SU-DHL-6 (cell line): Measurements from ENCODE around the gene TMEM175.

Experiments used
- H2AFZ ChIP-seq: fragments of 200-600 bp; sonication (generic); 2 replicates; pipeline ENCODE4 v1.6.1; 2014; ENCODE audit warnings: low read depth, mild to moderate bottlenecking, moderate library complexity, mixed read lengths, antibody characterized with exemption, low read length; ENCODE audit not compliant: severe bottlenecking
- H3F3A ChIP-seq: fragments of 200-600 bp; shearing (Covaris generic); 2 replicates; pipeline ENCODE4 v1.6.0; 2016; ENCODE audit warnings: antibody characterized with exemption, mild to moderate bottlenecking; ENCODE audit not compliant: insufficient read depth
- H3K27ac ChIP-seq: fragments of 200-600 bp; sonication (generic); 2 replicates; pipeline ENCODE4 v1.5.1; 2016; ENCODE audit warnings: low read depth, mild to moderate bottlenecking, low read length, moderate library complexity, mixed read lengths
- H3K27me3 ChIP-seq: fragments of 200-600 bp; sonication (generic), shearing (Covaris generic); 2 replicates; pipeline ENCODE4 v1.6.0; 2014; ENCODE audit warnings: mild to moderate bottlenecking, low read length
- H3K36me3 ChIP-seq: fragments of 200-600 bp; sonication (generic); 2 replicates; pipeline ENCODE4 v1.6.1; 2014; ENCODE audit warnings: mild to moderate bottlenecking, low read length, mixed read lengths
- H3K4me2 ChIP-seq: fragments of 300-600, 200-600 bp; shearing (Covaris generic), sonication (generic); 2 replicates; pipeline ENCODE4 v1.6.0; 2014; ENCODE audit warnings: low read length, low read depth, mild to moderate bottlenecking; ENCODE audit not compliant: poor library complexity, severe bottlenecking
- H3K4me3 ChIP-seq: fragments of 200-600 bp; sonication (generic); 2 replicates; pipeline ENCODE4 v1.5.1; 2014; ENCODE audit warnings: antibody characterized with exemption, low read length, mild to moderate bottlenecking, mixed read lengths; ENCODE audit not compliant: insufficient read depth, poor library complexity, severe bottlenecking
- H3K79me2 ChIP-seq: fragments of 200-600 bp; sonication (generic); 2 replicates; pipeline ENCODE4 v1.6.1; 2014; ENCODE audit warnings: mild to moderate bottlenecking, low read length, moderate library complexity; ENCODE audit not compliant: insufficient read depth
- H3K9ac ChIP-seq: fragments of 200-600 bp; sonication (generic); 2 replicates; pipeline ENCODE4 v1.7.0; 2014; ENCODE audit warnings: mild to moderate bottlenecking, low read length
- H3K9me2 ChIP-seq: fragments of 200-600 bp; sonication (generic); replicated peaks from 2 replicates; pipeline ENCODE4 v1.6.1; 2014; ENCODE audit warnings: low read length; ENCODE audit not compliant: insufficient read depth
- H3K9me3 ChIP-seq: fragments of 200-600 bp; sonication (generic); 2 replicates; pipeline ENCODE4 v1.6.1; 2014; ENCODE audit warnings: low read length, mixed read lengths; ENCODE audit not compliant: insufficient read depth
- H4K20me1 ChIP-seq: fragments of 200-600 bp; sonication (generic); 2 replicates; pipeline ENCODE4 v1.6.1; 2014; ENCODE audit warnings: low read depth, mild to moderate bottlenecking, antibody characterized with exemption, low read length, moderate library complexity, mixed read lengths
- CTCF ChIP-seq: fragments of 200-600 bp; sonication (generic); IDR thresholded peaks from one replicate; pipeline ENCODE4 v1.5.1; 2017; ENCODE audit warnings: antibody characterized with exemption, mild to moderate bottlenecking, low read length, moderate library complexity; ENCODE audit not compliant: insufficient read depth, poor library complexity, severe bottlenecking
- EZH2phosphoT487 ChIP-seq: fragments of 200-600 bp; sonication (generic), shearing (Covaris generic); conservative IDR thresholded peaks from 2 replicates; pipeline ENCODE4 v1.6.1; 2018; ENCODE audit warnings: mild to moderate bottlenecking, antibody characterized with exemption, low read length, moderate library complexity, mixed read lengths

The TMEM175 gene

GRCh38 chr4:912548-913279 lies 19.5 kb upstream of the TMEM175 start:
- H3K9me3 ChIP-seq = no peaks in the 10 kb centered on the region
- H3K4me2 ChIP-seq = no peak overlapping the region
- no peak overlapping the region for H3K27ac ChIP-seq
- H3K4me3 ChIP-seq = no peak overlapping the region
- H3K27me3 ChIP-seq = no peaks in the 10 kb centered on the region
- H2AFZ ChIP-seq = no peak overlapping the region
- H4K20me1 ChIP-seq = peaks cover 7% of the 10 kb centered on the region; the same call in 1 of the 2 replicates
- TF ChIP-seq CTCF (no peak), EZH2phosphoT487 (no peak)
- H3K9ac ChIP-seq = no peak overlapping the region
- H3K36me3 ChIP-seq = no peaks in the 10 kb centered on the region
- no peaks in the 10 kb centered on the region for H3F3A ChIP-seq
- H3K79me2 ChIP-seq = peaks cover 41% of the 10 kb centered on the region
- no peaks in the 10 kb centered on the region for H3K9me2 ChIP-seq

- no peaks in the 10 kb centered on the region for H3K9me2 ChIP-seq
- H3K9ac ChIP-seq = no peak overlapping the region
- no peak overlapping the region for H2AFZ ChIP-seq
- no peak overlapping the region for H3K4me3 ChIP-seq
- peaks cover 46% of the 10 kb centered on the region for H3K79me2 ChIP-seq
- H3K27ac ChIP-seq = no peak overlapping the region
- peaks cover 7% of the 10 kb centered on the region; the same call in 1 of the 2 replicates for H4K20me1 ChIP-seq
- no peaks in the 10 kb centered on the region for H3K27me3 ChIP-seq
- H3K4me2 ChIP-seq = no peak overlapping the region
- no peaks in the 10 kb centered on the region for H3K36me3 ChIP-seq
- no peaks in the 10 kb centered on the region; the same call in 1 of the 2 replicates for H3K9me3 ChIP-seq
- no peaks in the 10 kb centered on the region for H3F3A ChIP-seq
- TF ChIP-seq CTCF = no peak
- TF ChIP-seq EZH2phosphoT487 = no peak
Measured at GRCh38 chr4:913280-913618, 19.0 kb upstream of the TMEM175 start.

- H3K9me3 ChIP-seq = no peaks in the 10 kb centered on the region; the same call in 1 of the 2 replicates
- H3K27me3 ChIP-seq = no peaks in the 10 kb centered on the region
- no peak overlapping the region for H3K4me3 ChIP-seq
- H3K4me2 ChIP-seq = no peak overlapping the region
- no peak overlapping the region for H2AFZ ChIP-seq
- H3K27ac ChIP-seq = no peak overlapping the region
- TF ChIP-seq CTCF (no peak), EZH2phosphoT487 (no peak)
- no peaks in the 10 kb centered on the region for H3K36me3 ChIP-seq
- H3F3A ChIP-seq = no peaks in the 10 kb centered on the region
- no peak overlapping the region for H3K9ac ChIP-seq
- H3K79me2 ChIP-seq = peaks cover 58% of the 10 kb centered on the region
- no peaks in the 10 kb centered on the region for H3K9me2 ChIP-seq
- peaks cover 7% of the 10 kb centered on the region; the same call in 1 of the 2 replicates for H4K20me1 ChIP-seq
Measured at GRCh38 chr4:914531-914930, 17.7 kb upstream of the TMEM175 start.
